ENCODE results near the gene ZNF564. TPM values are rescaled to one million over a fixed set of nuclear protein-coding genes. Genes with fewer than 3 reads are reported as not detected.

The ZNF564 gene
- polyA plus RNA-seq, 3 donors: 1.0 to 8.4 (median 8.4) TPM

GRCh38 chr19:12485571-12485970, 65.7 kb downstream of the ZNF564 start:
- Histone ChIP-seq H2AFZ (ENCODE audit: insufficient read depth, low read depth, low read length, poor library complexity, severe bottlenecking) (peak overlapping the region; percentile 96), H3K4me3 (replicated peaks in 1 of 3; ENCODE audit: low read depth in 2 of 3, low read length in 3 of 3) (peak overlapping the region in 1 of 3 experiments; percentile 98), H3K9me3 (replicated peaks in 1 of 2; ENCODE audit: control insufficient read depth in 1 of 2, insufficient read depth in 1 of 2, low read length in 2 of 2) (peaks cover 0 to 2% of the 10 kb centered on the region in 2 donors), H3K27me3 (ENCODE audit: control insufficient read depth in 2 of 2, insufficient read depth in 2 of 2, low read length in 2 of 2) (no peaks in the 10 kb centered on the region), H3K4me2 (replicated peaks; ENCODE audit: extremely low read depth, low read length, poor library complexity, severe bottlenecking) (peak overlapping the region; percentile 83), H3K9ac (ENCODE audit: insufficient read depth, low read length, poor library complexity, severe bottlenecking) (no peak overlapping the region), H3K79me2 (ENCODE audit: insufficient read depth, low read length) (no peaks in the 10 kb centered on the region), H4K20me1 (ENCODE audit: insufficient read depth, low read length) (no peaks in the 10 kb centered on the region), H3K36me3 (replicated peaks in 1 of 2; ENCODE audit: control insufficient read depth in 1 of 2, insufficient read depth in 2 of 2, low read length in 2 of 2) (no peaks in the 10 kb centered on the region), H3K27ac (ENCODE audit: low read depth in 1 of 2, low read length in 2 of 2) (no peak overlapping the region), H3K4me1 (ENCODE audit: control insufficient read depth in 1 of 2, insufficient read depth in 2 of 2, low read length in 2 of 2) (peaks cover 12 to 21% of the 10 kb centered on the region in 2 donors)
- Mint-ChIP-seq H3K9me3 (peaks cover 3 to 23% (median 6%) of the 10 kb centered on the region in 7 donors), H3K27me3 (ENCODE audit: low read depth in 3 of 3) (peaks cover 0 to 6% (median 5%) of the 10 kb centered on the region in 3 donors), H3K27ac (peak overlapping the region in 2 of 7 donors; percentile 7 to 57), H3K36me3 (peaks cover 0 to 3% of the 10 kb centered on the region in 2 donors), H3K4me1 (peaks cover 31% of the 10 kb centered on the region), H3K4me3 (peak overlapping the region; percentile 87 to 94)
- 80% methylated on average over 2 of the region's 3 CpGs for WGBS (ENCODE audit: insufficient coverage)
- no peak for TF ChIP-seq CTCF (IDR thresholded peaks at IDR 0.05)
- intact Hi-C loops (cut with micrococcal nuclease): no loop called here
- no peak for DNase-seq

GRCh38 chr19:12485052-12485416, 66.2 kb downstream of the ZNF564 start:
- H3K4me1 Mint-ChIP-seq: peaks cover 31% of the 10 kb centered on the region
- Histone ChIP-seq H3K27me3 (ENCODE audit: control insufficient read depth in 2 of 2, insufficient read depth in 2 of 2, low read length in 2 of 2) (no peaks in the 10 kb centered on the region), H3K4me2 (replicated peaks; ENCODE audit: extremely low read depth, low read length, poor library complexity, severe bottlenecking) (peak overlapping the region; percentile 83), H4K20me1 (ENCODE audit: insufficient read depth, low read length) (no peaks in the 10 kb centered on the region), H3K79me2 (ENCODE audit: insufficient read depth, low read length) (no peaks in the 10 kb centered on the region), H3K27ac (ENCODE audit: low read depth in 1 of 2, low read length in 2 of 2) (peak overlapping the region in 1 of 2 donors; percentile 73), H2AFZ (ENCODE audit: insufficient read depth, low read depth, low read length, poor library complexity, severe bottlenecking) (peak overlapping the region; percentile 96), H3K4me1 (ENCODE audit: control insufficient read depth in 1 of 2, insufficient read depth in 2 of 2, low read length in 2 of 2) (peaks cover 12 to 21% of the 10 kb centered on the region in 2 donors), H3K9me3 (replicated peaks in 1 of 2; ENCODE audit: control insufficient read depth in 1 of 2, insufficient read depth in 1 of 2, low read length in 2 of 2) (peaks cover 0 to 5% of the 10 kb centered on the region in 2 donors), H3K9ac (ENCODE audit: insufficient read depth, low read length, poor library complexity, severe bottlenecking) (peak overlapping the region; percentile 78), H3K4me3 (replicated peaks in 1 of 3; ENCODE audit: low read depth in 2 of 3, low read length in 3 of 3) (peak overlapping the region; percentile 75 to 98 (median 88)), H3K36me3 (replicated peaks in 1 of 2; ENCODE audit: control insufficient read depth in 1 of 2, insufficient read depth in 2 of 2, low read length in 2 of 2) (no peaks in the 10 kb centered on the region)
- no peak for DNase-seq
- peaks cover 0 to 6% (median 5%) of the 10 kb centered on the region in 3 donors for H3K27me3 Mint-ChIP-seq (ENCODE audit: low read depth in 3 of 3)
- TF ChIP-seq CTCF (IDR thresholded peaks at IDR 0.05): no peak
- peak overlapping the region in 6 of 7 donors; percentile 33 to 81 (median 74) for H3K27ac Mint-ChIP-seq
- intact Hi-C loops (cut with micrococcal nuclease): no loop called here
- H3K36me3 Mint-ChIP-seq: peaks cover 0 to 3% of the 10 kb centered on the region in 2 donors
- peak overlapping the region; percentile 87 to 94 for H3K4me3 Mint-ChIP-seq
- 0% methylated on average over 5 of the region's 11 CpGs for WGBS (ENCODE audit: insufficient coverage)
- H3K9me3 Mint-ChIP-seq: peaks cover 3 to 23% (median 6%) of the 10 kb centered on the region in 7 donors

All from CD14-positive monocyte (primary cell).